Left lobe of liver (tissue), 2 donors: Measurements from ENCODE around the gene SAPCD2. TPM values are rescaled to one million over a fixed set of nuclear protein-coding genes. Genes with fewer than 3 reads are reported as not detected.
"Not testable (repeated sequence)": the region's sequence is repeated elsewhere in the genome, so short reads cannot be mapped to it uniquely, and the experiment has no call there.

Experiments used
- ATAC-seq: fragments of 200-7000 bp; cut with Tn5 transposase; one replicate; pipeline ENCODE4 v1.9.1; 2020; ENCODE audit warnings: mild to moderate bottlenecking, moderate library complexity
- DNase-seq: peaks from one replicate; pipeline ENCODE4 v3.0.0-alpha.2; 2020; ENCODE audit warnings: low spot score
- total RNA-seq: library from RNA; stranded (reverse); gene quantifications from one replicate; pipeline ENCODE4 v1.2.1, GENCODE V29; 2021
- donor health status: DM: no; HTN: no; CAD: no; lungs with moderate emphysema.
- donor health status: DM: no; HTN: yes; CAD: no.

The SAPCD2 gene
- total RNA-seq = 0.15 TPM

- DNase-seq (peak; percentile 79), ATAC-seq (peak; percentile 82)
Observed at GRCh38 chr9:137070201-137070905, at the start of gene SAPCD2. Gene SAPCD2 (minus strand): TSS chr9:137070557. CDS start chr9:137070460, 97 bp downstream.

GRCh38 chr9:137118092-137118603 lies 47.8 kb upstream of the SAPCD2 start:
- ATAC-seq, DNase-seq: not testable (repeated sequence)

- no peak for ATAC-seq
- DNase-seq = no peak
Observed at GRCh38 chr9:137117269-137117731, 46.9 kb upstream of the SAPCD2 start.

GRCh38 chr9:137116728-137117127 lies 46.4 kb upstream of the SAPCD2 start:
- DNase-seq = no peak
- ATAC-seq = no peak

GRCh38 chr9:137116027-137116507 lies 45.7 kb upstream of the SAPCD2 start:
- DNase-seq (no peak), ATAC-seq (no peak)

GRCh38 chr9:137115394-137116026 lies 45.2 kb upstream of the SAPCD2 start:
- ATAC-seq (no peak), DNase-seq (no peak)

GRCh38 chr9:137114613-137115393 lies 44.4 kb upstream of the SAPCD2 start, which contains the start of gene DPP7:
Gene DPP7 (minus strand): TSS chr9:137114733. CDS start chr9:137114713, 20 bp downstream.
- peak; percentile 81 for DNase-seq
- ATAC-seq = peak; percentile 95

GRCh38 chr9:137114220-137114612 lies 43.9 kb upstream of the SAPCD2 start:
- no peak for ATAC-seq

GRCh38 chr9:137113385-137114159 lies 43.2 kb upstream of the SAPCD2 start:
- no peak for ATAC-seq
- DNase-seq = no peak

More at GRCh38 chr9:137114220-137114612, 43.9 kb upstream of the SAPCD2 start:
- DNase-seq = no peak

GRCh38 chr9:137112564-137113384 lies 42.4 kb upstream of the SAPCD2 start:
- ATAC-seq = no peak
- DNase-seq = no peak

- no peak for ATAC-seq
- DNase-seq = no peak
Observed at GRCh38 chr9:137111788-137112563, 41.6 kb upstream of the SAPCD2 start.

- no peak for DNase-seq
- no peak for ATAC-seq
Observed at GRCh38 chr9:137110911-137111787, 40.8 kb upstream of the SAPCD2 start.

- ATAC-seq (no peak), DNase-seq (no peak)
Observed at GRCh38 chr9:137110147-137110910, 40.0 kb upstream of the SAPCD2 start.

GRCh38 chr9:137109250-137110146 lies 39.1 kb upstream of the SAPCD2 start:
- no peak for DNase-seq

GRCh38 chr9:137108608-137109249 lies 38.4 kb upstream of the SAPCD2 start:
- DNase-seq (no peak), ATAC-seq (no peak)

More at GRCh38 chr9:137109250-137110146, 39.1 kb upstream of the SAPCD2 start:
- ATAC-seq = no peak
